ENCODE measurements around the gene LRCH2. TPM values are rescaled to one million over a fixed set of nuclear protein-coding genes. Genes with fewer than 3 reads are reported as not detected.
"Not testable (repeated sequence)": the region's sequence is repeated elsewhere in the genome, so short reads cannot be mapped to it uniquely, and the experiment has no call there.

The LRCH2 gene
- total RNA-seq, 3 donors from 2014 or later = 2.0 to 3.9 (median 2.6) TPM

GRCh38 chrX:115229337-115230003, 4.4 kb downstream of the LRCH2 start:
- Histone ChIP-seq H3K36me3 (no peaks in the 10 kb centered on the region), H3K4me3 (no peak overlapping the region), H3K4me1 (no peaks in the 10 kb centered on the region), H3K27ac (no peak overlapping the region), H3K9me3 (no peaks in the 10 kb centered on the region), H3K27me3 (peaks cover 0 to 38% of the 10 kb centered on the region in 2 donors)
- intact Hi-C loops (cut with DNase I; ENCODE audit: low total_unique reads) = no loop called here
- TF ChIP-seq CTCF (IDR thresholded peaks at IDR 0.05) (no peak), POLR2AphosphoS5 (IDR thresholded peaks at IDR 0.05) (peak in 1 of 3 donors; percentile 15)
- no peak for DNase-seq (ENCODE audit: low spot score in 2 of 2)

- Histone ChIP-seq H3K4me3 (no peak overlapping the region), H3K27ac (no peak overlapping the region), H3K9me3 (no peaks in the 10 kb centered on the region), H3K27me3 (peaks cover 0 to 19% of the 10 kb centered on the region in 2 donors), H3K36me3 (no peaks in the 10 kb centered on the region), H3K4me1 (no peaks in the 10 kb centered on the region)
- intact Hi-C loops (cut with DNase I; ENCODE audit: low total_unique reads) = no loop called here
- DNase-seq (ENCODE audit: low spot score in 2 of 2) = no peak
- TF ChIP-seq POLR2AphosphoS5 (IDR thresholded peaks at IDR 0.05) (no peak), CTCF (IDR thresholded peaks at IDR 0.05) (no peak), POLR2A (IDR thresholded peaks at IDR 0.05) (no peak)
These were observed 7.0 kb downstream of the LRCH2 start for GRCh38 chrX:115226929-115227328.

DNA sequence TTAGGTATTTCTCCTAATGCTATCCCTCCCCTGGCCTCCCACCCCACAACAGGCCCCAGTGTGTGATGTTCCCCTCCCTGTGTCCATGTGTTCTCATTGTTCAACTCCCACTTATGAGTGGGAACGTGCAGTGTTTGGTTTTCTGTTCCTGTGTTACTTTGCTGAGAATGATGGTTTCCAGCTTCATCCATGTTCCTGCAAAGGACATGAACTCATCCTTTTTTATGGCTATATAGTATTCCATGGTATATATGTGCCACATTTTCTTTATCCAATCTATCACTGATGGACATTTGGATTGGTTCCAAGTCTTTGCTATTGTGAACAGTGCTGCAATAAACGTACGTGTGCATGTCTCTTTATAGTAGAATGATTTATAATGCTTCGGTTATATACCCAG, 16.6 kb downstream of the LRCH2 start:
- H3K4me1 ChIP-seq; intact Hi-C loops (cut with DNase I; ENCODE audit: low total_unique reads); H3K27ac ChIP-seq; H3K36me3 ChIP-seq; DNase-seq (ENCODE audit: low spot score in 2 of 2); H3K4me3 ChIP-seq; H3K9me3 ChIP-seq: not testable (repeated sequence)
- H3K27me3 ChIP-seq = peaks cover 0 to 30% of the 10 kb centered on the region in 2 donors

DNA sequence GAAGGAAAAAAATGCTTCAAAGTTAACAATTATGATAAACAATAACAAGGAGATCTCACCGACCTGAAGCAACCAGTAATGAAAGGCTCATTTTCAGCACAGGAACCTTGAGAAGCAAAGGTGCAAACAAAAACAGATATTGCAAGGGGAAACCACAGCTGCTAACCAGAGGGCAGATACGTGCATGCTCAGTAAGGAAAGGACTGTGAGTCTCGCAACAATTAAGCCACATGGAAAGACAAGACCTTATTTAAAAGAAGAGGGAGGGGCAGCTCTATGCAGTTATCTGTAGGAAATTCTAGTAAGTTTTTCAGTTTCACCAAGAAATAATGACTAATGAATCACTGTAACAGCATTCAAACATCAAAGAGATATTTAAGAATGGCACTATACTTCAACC, 19.3 kb downstream of the LRCH2 start:
- no peaks in the 10 kb centered on the region for H3K36me3 ChIP-seq
- TF ChIP-seq CTCF (IDR thresholded peaks at IDR 0.05) = no peak
- TF ChIP-seq POLR2A (IDR thresholded peaks at IDR 0.05) = no peak
- no peak for TF ChIP-seq POLR2AphosphoS5 (IDR thresholded peaks at IDR 0.05)
- intact Hi-C loops (cut with DNase I; ENCODE audit: low total_unique reads) = no loop called here
- H3K27ac ChIP-seq = no peak overlapping the region
- DNase-seq (ENCODE audit: low spot score in 2 of 2) = no peak
- no peak overlapping the region for H3K4me3 ChIP-seq
- no peaks in the 10 kb centered on the region for H3K9me3 ChIP-seq
- peaks cover 0 to 24% of the 10 kb centered on the region in 2 donors for H3K27me3 ChIP-seq
- no peaks in the 10 kb centered on the region for H3K4me1 ChIP-seq

DNA sequence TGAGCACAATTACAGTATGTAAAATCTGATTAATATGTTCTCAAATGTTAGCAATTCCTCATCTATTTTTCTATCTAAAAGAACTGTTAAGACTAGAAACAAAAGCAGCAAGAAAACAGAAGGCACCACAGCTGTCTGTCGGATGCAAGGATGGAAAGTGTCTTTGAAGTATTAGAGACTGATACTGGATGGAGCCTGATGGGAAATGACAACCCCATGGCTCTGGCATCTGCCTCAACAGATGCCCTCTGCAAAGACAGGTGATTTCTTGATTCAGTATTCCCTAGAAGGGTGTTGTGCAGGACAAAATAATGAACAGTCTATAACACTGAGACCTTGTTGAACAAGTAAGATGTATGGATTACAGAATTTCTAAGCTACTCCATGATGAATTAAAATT, 19.7 kb downstream of the LRCH2 start:
- intact Hi-C loops (cut with DNase I; ENCODE audit: low total_unique reads) = no loop called here
- TF ChIP-seq CTCF (IDR thresholded peaks at IDR 0.05) (no peak), POLR2A (IDR thresholded peaks at IDR 0.05) (no peak), POLR2AphosphoS5 (IDR thresholded peaks at IDR 0.05) (no peak)
- H3K27me3 ChIP-seq = peaks cover 0 to 19% of the 10 kb centered on the region in 2 donors
- no peaks in the 10 kb centered on the region for H3K36me3 ChIP-seq
- H3K27ac ChIP-seq = no peak overlapping the region
- H3K9me3 ChIP-seq = no peaks in the 10 kb centered on the region
- H3K4me1 ChIP-seq = no peaks in the 10 kb centered on the region
- DNase-seq (ENCODE audit: low spot score in 2 of 2) = no peak
- H3K4me3 ChIP-seq = no peak overlapping the region

GRCh38 chrX:115209547-115209946, 24.3 kb downstream of the LRCH2 start:
- H3K4me1 ChIP-seq; DNase-seq (ENCODE audit: low spot score in 2 of 2); H3K4me3 ChIP-seq; H3K27ac ChIP-seq; intact Hi-C loops (cut with DNase I; ENCODE audit: low total_unique reads); H3K9me3 ChIP-seq; H3K36me3 ChIP-seq: not testable (repeated sequence)
- H3K27me3 ChIP-seq = peaks cover 0 to 19% of the 10 kb centered on the region in 2 donors

All from breast epithelium (tissue), 4 donors.